COLO668 (cell line): Measurements from ENCODE around the gene CHD5.

ENCODE experiments used
- DNase-seq: peaks from one replicate; lab custom pipeline; 2025; ENCODE audit not compliant: unreplicated experiment; lab: John Stamatoyannopoulos, UW

The CHD5 gene

GRCh38 chr1:6154525-6155319, 25.4 kb downstream of the CHD5 start:
- DNase-seq: no peak

- DNase-seq: no peak
These were observed 27.2 kb downstream of the CHD5 start for GRCh38 chr1:6152882-6153281.

DNA sequence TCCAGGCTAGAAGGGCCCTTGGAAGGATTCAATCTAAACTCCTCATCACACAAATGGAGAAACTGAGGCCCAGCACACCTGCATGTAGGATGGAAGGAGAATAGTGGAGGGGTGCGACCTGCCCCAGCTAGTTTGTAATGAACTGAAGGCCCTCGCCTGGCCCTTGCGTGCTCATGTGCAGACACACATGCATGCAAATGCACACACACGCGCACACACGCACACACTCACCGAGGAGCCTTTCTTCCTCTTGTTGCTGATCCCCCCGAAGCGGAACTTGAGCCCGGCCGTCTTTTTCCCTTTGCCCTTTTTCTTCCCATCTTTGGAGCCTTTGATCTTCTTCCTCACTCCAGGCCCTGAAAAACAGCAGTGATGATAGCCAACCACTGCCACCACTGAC, 27.9 kb downstream of the CHD5 start:
- no peak for DNase-seq

GRCh38 chr1:6151291-6151822, 28.8 kb downstream of the CHD5 start:
- DNase-seq: no peak

- DNase-seq: no peak
These were observed 29.8 kb downstream of the CHD5 start for GRCh38 chr1:6150006-6150938.

DNA sequence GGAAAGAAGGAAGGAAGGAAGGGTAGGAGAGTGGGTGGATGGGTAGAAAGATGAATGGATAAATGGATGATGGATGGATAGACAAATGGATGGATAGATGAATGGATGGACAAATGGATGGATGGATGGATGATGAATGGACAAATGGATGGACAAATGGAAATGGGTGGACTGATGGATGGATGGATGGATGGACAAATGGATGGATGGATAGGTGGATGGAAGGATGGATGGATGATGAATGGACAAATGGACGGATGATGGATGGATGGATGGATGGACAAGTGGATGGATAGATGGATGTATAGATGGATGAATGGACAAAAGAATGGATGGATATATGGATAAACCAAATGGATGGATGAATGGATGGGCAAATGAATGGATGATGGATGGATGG, 30.5 kb downstream of the CHD5 start:
- DNase-seq: no peak

DNA sequence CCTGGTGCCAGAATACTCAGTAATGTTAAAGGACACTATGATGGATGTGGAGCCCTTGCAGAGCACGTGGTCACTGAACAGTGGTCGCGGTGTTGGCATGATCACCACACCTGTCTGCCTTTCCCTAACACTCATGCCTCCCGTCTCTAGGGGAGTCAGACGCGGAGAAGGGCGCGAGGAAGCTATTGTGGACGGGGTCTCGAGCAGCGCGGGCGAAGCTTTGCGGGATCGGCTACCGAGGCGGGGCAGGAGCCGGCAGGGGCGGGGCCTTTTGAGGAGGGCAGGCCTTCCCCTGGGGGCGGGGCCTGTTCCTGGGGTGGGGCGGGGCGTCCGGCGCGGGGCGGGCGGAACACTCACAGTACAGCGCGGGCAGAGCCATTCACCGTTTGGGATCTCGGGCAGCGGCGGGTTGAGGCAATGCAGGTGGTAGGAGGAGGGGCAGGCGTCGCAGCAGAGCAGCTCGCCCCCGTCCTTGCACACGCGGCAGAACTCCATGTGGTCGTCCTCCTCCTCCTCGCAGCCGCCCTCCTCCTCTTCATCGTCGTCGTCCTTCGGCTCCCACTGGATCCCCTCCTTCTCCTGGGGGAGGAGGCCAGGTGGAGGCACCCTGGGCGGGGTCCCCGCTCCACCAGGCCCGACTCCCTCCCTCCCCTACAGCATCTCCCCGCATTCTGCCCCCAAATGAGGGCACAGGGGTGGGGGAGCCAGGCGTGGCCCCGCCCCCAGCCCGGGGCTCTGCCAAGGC, 31.5 kb downstream of the CHD5 start:
- DNase-seq: no peak

- DNase-seq: no peak
These were observed 34.2 kb downstream of the CHD5 start for GRCh38 chr1:6145864-6146410.

DNA sequence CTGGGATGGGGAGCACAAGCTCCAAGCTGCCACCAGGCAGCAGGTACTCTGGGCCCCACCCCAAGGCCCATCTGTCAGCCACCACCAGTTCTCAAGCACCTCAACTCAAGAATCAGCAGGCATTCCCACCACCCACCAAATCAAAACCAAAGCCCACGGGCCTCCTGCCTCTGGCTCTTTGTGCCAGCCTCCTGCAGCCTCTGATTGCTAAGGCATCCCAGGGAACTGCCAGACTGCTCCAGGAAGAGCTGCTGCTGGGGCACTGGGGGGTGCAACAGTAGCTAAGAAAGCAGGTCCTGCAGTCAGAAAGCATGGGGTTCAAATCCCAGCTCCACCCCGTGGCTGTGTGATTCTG, 34.7 kb downstream of the CHD5 start:
- no peak for DNase-seq

DNA sequence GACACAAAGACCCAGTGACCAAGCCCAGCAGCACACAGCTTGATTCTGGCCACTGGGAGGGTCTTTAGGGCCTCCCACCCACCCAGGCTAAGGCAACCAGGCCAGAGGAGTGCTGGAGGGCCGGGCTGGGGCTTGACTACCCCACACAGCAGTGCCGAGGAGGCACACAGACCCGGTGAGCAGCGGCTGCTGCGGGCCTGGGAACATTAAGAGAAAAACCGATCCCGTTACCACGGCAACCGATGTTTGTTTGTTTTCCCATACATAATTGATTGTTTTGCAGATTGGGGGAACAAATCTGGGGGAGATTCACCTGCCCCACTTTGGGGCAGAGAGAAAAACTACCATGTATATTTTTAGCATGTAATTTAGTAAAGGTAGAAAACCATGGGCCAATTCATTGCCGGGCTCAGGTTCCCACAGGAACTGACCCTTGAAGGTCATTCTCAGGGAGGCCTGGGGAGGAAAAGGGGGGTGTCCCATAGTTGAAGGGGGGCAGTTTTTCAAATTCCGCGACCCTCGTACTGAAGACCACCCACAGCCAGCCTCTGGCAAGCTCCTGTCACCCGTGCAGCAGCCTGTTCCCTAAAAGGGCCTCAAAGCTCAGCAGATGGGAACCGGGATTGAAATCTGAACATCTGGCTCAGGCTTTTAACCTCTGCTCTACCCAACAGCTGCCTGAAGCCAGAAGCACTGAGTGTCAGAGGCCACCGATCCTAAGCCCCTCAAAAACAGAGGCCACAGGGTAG, 35.3 kb downstream of the CHD5 start:
- DNase-seq: no peak

- no peak for DNase-seq
These were observed 35.9 kb downstream of the CHD5 start for GRCh38 chr1:6144175-6144574.

DNA sequence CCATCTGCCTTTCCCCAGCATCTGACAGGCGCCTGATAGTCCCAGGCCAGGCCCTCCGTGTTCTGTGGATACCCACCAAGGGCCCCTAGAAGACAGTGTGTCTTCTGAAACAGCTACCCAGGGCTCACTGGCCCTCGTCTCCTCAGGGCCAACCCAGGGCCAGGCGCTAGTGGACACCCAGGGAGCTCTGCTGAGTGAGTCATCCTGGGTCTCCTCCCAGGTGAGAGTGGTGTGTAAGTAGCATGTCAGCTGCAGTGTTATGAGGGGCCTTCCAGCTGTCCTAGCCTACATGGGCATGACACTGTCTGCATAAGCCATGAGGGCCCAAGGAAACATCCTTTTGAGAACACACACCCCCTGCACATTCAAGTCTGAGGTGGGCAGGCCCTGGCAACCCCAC, 36.7 kb downstream of the CHD5 start:
- no peak for DNase-seq

GRCh38 chr1:6142734-6143133, 37.4 kb downstream of the CHD5 start:
- DNase-seq: no peak

- DNase-seq: no peak
These were observed 38.0 kb downstream of the CHD5 start for GRCh38 chr1:6142036-6142621.

DNA sequence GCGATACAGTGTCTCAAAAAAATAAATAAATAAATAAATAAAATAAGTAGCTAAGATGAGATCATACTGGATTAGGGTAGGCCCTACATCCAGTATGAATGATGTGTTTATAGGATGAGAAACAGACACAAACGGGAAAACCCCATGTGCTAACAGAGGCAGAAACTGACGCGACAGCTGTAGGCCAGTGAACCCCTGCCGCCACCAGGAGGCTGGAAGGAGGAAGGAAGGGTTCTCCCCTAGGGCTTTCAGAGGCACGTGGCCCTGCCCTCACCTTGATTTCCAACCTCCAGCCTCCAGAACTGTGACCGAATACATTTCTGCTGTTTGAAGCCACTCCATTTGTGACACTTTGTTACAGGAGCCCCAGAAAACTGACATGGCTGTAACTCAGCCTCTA, 38.5 kb downstream of the CHD5 start:
- peak; percentile 55 for DNase-seq

- no peak for DNase-seq
These were observed 39.7 kb downstream of the CHD5 start for GRCh38 chr1:6140413-6140812.

DNA sequence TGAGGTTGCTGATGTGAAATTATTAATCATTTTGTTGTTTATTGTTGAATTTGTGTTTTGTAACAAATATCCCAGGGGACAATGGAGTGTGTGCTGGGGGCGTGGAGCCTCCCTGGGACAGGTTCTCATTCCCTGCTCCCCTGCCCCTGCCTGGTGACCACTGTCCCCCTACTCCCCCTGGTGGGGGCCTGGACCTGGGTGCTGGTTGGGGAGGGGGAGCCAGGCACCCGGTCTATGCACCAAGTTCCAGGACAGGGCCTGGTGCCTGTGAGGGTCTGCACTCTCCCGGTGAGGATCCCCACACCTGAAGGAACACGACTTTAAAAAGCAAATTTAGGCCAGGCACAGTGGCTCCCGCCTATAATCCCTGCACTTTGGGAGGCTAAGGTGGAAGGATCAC, 42.4 kb downstream of the CHD5 start:
- no peak for DNase-seq

GRCh38 chr1:6136516-6137220, 43.5 kb downstream of the CHD5 start:
- DNase-seq: no peak

- no peak for DNase-seq
These were observed 45.2 kb downstream of the CHD5 start for GRCh38 chr1:6134741-6135510.
